GM06990 (cell line): Measurements from ENCODE around the gene S100A3.

Source experiments
- DNase-seq: peaks from one replicate; pipeline ENCODE4 v3.0.0-alpha.2; 2011; ENCODE audit not compliant: insufficient read length; ENCODE audit errors: extremely low read depth
- H3K27me3 ChIP-seq: replicated peaks from 2 replicates; pipeline ENCODE4 v1.6.0; 2011; ENCODE audit warnings: low read length; ENCODE audit not compliant: control insufficient read depth, insufficient read depth
- H3K36me3 ChIP-seq: 2 replicates; pipeline ENCODE4 v1.5.1; 2011; ENCODE audit warnings: low read length; ENCODE audit not compliant: control insufficient read depth, insufficient read depth
- H3K4me3 ChIP-seq: replicated peaks from 2 replicates; pipeline ENCODE4 v1.5.1; 2011; ENCODE audit warnings: low read depth, mild to moderate bottlenecking, control low read depth, low read length
- CTCF ChIP-seq: IDR thresholded peaks from 2 replicates; pipeline ENCODE4 v1.5.1; 2011; ENCODE audit warnings: low read length, control low read depth, mild to moderate bottlenecking, inconsistent platforms; ENCODE audit not compliant: insufficient read depth, poor library complexity, severe bottlenecking

S100A3 gene

GRCh38 chr1:153515504-153516394 lies 33.3 kb downstream of the S100A3 start:
- Histone ChIP-seq H3K27me3 (no peaks in the 10 kb centered on the region; the same call in 1 of the 2 replicates), H3K4me3 (no peak overlapping the region), H3K36me3 (no peaks in the 10 kb centered on the region)
- no peak for TF ChIP-seq CTCF
- DNase-seq: no peak

GRCh38 chr1:153513666-153514065 lies 35.4 kb downstream of the S100A3 start:
- no peaks in the 10 kb centered on the region; the same call in 1 of the 2 replicates for H3K27me3 ChIP-seq
- H3K4me3 ChIP-seq: no peak overlapping the region
- TF ChIP-seq CTCF: no peak
- H3K36me3 ChIP-seq: no peaks in the 10 kb centered on the region
- DNase-seq: no peak

- DNase-seq: no peak
- TF ChIP-seq CTCF: no peak
- Histone ChIP-seq H3K27me3 (no peaks in the 10 kb centered on the region; the same call in 1 of the 2 replicates), H3K4me3 (no peak overlapping the region), H3K36me3 (no peaks in the 10 kb centered on the region)
Observed at GRCh38 chr1:153513023-153513422, 36.0 kb downstream of the S100A3 start.

- peak; percentile 93 for TF ChIP-seq CTCF
- no peak overlapping the region for H3K4me3 ChIP-seq
- no peaks in the 10 kb centered on the region for H3K36me3 ChIP-seq
- H3K27me3 ChIP-seq: no peaks in the 10 kb centered on the region
- DNase-seq: peak; percentile 56
Observed at GRCh38 chr1:153510984-153511410, 38.1 kb downstream of the S100A3 start.

GRCh38 chr1:153509729-153510354 lies 39.2 kb downstream of the S100A3 start:
- no peak for DNase-seq
- TF ChIP-seq CTCF: peak; percentile 90
- Histone ChIP-seq H3K36me3 (no peaks in the 10 kb centered on the region), H3K4me3 (no peak overlapping the region), H3K27me3 (no peaks in the 10 kb centered on the region)
